NOMO-1 (cell line): ENCODE data around the gene FILIP1L.

ENCODE experiments used
- DNase-seq, 2 experiments: peaks; one replicate each; lab custom pipeline; 2025; ENCODE audit not compliant: unreplicated experiment in 2 of 2; lab: John Stamatoyannopoulos, UW

The FILIP1L gene

GRCh38 chr3:99955773-99956562 is 158.3 kb downstream of the FILIP1L start:
- DNase-seq, result no peak

GRCh38 chr3:99954914-99955644 is 159.2 kb downstream of the FILIP1L start:
- no peak for DNase-seq

- no peak for DNase-seq
Measured at GRCh38 chr3:99953596-99953995, 160.7 kb downstream of the FILIP1L start.

- DNase-seq, result no peak
Measured at GRCh38 chr3:99952306-99952705, 162.0 kb downstream of the FILIP1L start.

GRCh38 chr3:99951701-99952100 is 162.6 kb downstream of the FILIP1L start:
- DNase-seq, result no peak

GRCh38 chr3:99950921-99951320 is 163.4 kb downstream of the FILIP1L start:
- no peak for DNase-seq

- DNase-seq, result no peak
Measured at GRCh38 chr3:99949956-99950670, 164.2 kb downstream of the FILIP1L start.

- no peak for DNase-seq
Measured at GRCh38 chr3:99948467-99949089, 165.7 kb downstream of the FILIP1L start.

GRCh38 chr3:99947356-99947755 is 166.9 kb downstream of the FILIP1L start:
- no peak for DNase-seq

- no peak for DNase-seq
Measured at GRCh38 chr3:99945328-99945995, 168.8 kb downstream of the FILIP1L start.

- DNase-seq, result no peak
Measured at GRCh38 chr3:99943931-99944761, 170.2 kb downstream of the FILIP1L start.

- no peak for DNase-seq
Measured at GRCh38 chr3:99941211-99941610, 173.1 kb downstream of the FILIP1L start.

GRCh38 chr3:99940350-99940749 is 174.0 kb downstream of the FILIP1L start:
- DNase-seq, result no peak

GRCh38 chr3:99939876-99940275 is 174.4 kb downstream of the FILIP1L start:
- no peak for DNase-seq

- no peak for DNase-seq
Measured at GRCh38 chr3:99938270-99938911, 175.9 kb downstream of the FILIP1L start.

- no peak for DNase-seq
Measured at GRCh38 chr3:99934975-99935797, 179.1 kb downstream of the FILIP1L start.

- no peak for DNase-seq
Measured at GRCh38 chr3:99933971-99934750, 180.1 kb downstream of the FILIP1L start.

GRCh38 chr3:99931059-99931458 is 183.2 kb downstream of the FILIP1L start:
- DNase-seq, result no peak
